Lower leg skin (tissue), 4 donors: ENCODE data around the gene UBASH3A. TPM values are rescaled to one million over a fixed set of nuclear protein-coding genes. Genes with fewer than 3 reads are reported as not detected.

Experiments used
- DNase-seq, 2 donors: peaks; one replicate each; pipeline ENCODE4 v3.0.0-alpha.2; 2019; ENCODE audit warnings: low spot score in 2 of 2
- H3K4me3 ChIP-seq: fragments of 200-600 bp; sonication (generic); 2 replicates; pipeline ENCODE4 v1.5.1; 2017; ENCODE audit warnings: mild to moderate bottlenecking, low read depth; ENCODE audit not compliant: poor library complexity, severe bottlenecking
- POLR2A ChIP-seq, 2 donors: fragments of 450-650 bp; IDR thresholded peaks; one replicate each; pipeline ENCODE4 v1.6.1; 2016 to 2017; ENCODE audit warnings: antibody characterized with exemption in 2 of 2, mild to moderate bottlenecking in 1 of 2, moderate library complexity in 1 of 2
- WGBS, 2 donors: methylation state at CpG; one replicate each; pipeline ENCODE4 v1.1.5; 2018; 5-methylcytosine and 5-hydroxymethylcytosine counted together
- intact Hi-C: fragments of 100-400 bp; cut with DNase I; formaldehyde crosslinking; loops from one replicate; pipeline ENCODE4 v1.15.0; 2023; ENCODE audit warnings: low total_unique reads
- total RNA-seq, 4 donors: library from RNA; depleted of rRNA; stranded (reverse); fragments of >200 nt; gene quantifications; one replicate each; pipeline ENCODE4 v1.1.0, GENCODE V29; 2016
- TF ChIP-seq, protein P1 (sequence below), 3 donors: fragments of 450-650 bp; IDR thresholded peaks; one replicate each; pipeline ENCODE4 v1.5.1; 2016; ENCODE audit warnings: antibody characterized with exemption in 3 of 3, mild to moderate bottlenecking in 3 of 3, moderate library complexity in 2 of 3

Gene UBASH3A
- total RNA-seq, 4 donors from 2014 or later, result 0.23 TPM; not detected in 3

DNA sequence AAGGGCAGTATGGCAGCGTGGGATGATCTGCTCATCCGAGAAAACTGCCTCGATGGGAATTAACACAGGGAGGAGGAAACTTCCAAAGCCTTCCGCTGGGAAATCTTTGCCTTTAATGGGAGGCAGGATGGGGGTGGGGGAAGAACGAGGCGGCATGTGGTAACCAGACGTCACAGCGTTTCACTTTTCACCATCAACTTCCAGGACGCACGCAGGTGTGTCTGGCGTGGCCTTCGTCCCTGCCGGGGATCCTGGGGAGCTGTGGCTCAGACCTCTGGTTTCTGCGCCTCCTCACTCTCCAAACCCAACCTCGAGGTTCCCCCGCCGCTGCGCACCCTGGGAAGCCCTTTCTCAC is 92.0 kb downstream of the UBASH3A start:
- intact Hi-C loops, result no loop called here
- TF ChIP-seq, protein P1, sequence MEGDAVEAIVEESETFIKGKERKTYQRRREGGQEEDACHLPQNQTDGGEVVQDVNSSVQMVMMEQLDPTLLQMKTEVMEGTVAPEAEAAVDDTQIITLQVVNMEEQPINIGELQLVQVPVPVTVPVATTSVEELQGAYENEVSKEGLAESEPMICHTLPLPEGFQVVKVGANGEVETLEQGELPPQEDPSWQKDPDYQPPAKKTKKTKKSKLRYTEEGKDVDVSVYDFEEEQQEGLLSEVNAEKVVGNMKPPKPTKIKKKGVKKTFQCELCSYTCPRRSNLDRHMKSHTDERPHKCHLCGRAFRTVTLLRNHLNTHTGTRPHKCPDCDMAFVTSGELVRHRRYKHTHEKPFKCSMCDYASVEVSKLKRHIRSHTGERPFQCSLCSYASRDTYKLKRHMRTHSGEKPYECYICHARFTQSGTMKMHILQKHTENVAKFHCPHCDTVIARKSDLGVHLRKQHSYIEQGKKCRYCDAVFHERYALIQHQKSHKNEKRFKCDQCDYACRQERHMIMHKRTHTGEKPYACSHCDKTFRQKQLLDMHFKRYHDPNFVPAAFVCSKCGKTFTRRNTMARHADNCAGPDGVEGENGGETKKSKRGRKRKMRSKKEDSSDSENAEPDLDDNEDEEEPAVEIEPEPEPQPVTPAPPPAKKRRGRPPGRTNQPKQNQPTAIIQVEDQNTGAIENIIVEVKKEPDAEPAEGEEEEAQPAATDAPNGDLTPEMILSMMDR (IDR thresholded peaks at IDR 0.05), result no peak
- no peak for TF ChIP-seq POLR2A (IDR thresholded peaks at IDR 0.05)

DNA sequence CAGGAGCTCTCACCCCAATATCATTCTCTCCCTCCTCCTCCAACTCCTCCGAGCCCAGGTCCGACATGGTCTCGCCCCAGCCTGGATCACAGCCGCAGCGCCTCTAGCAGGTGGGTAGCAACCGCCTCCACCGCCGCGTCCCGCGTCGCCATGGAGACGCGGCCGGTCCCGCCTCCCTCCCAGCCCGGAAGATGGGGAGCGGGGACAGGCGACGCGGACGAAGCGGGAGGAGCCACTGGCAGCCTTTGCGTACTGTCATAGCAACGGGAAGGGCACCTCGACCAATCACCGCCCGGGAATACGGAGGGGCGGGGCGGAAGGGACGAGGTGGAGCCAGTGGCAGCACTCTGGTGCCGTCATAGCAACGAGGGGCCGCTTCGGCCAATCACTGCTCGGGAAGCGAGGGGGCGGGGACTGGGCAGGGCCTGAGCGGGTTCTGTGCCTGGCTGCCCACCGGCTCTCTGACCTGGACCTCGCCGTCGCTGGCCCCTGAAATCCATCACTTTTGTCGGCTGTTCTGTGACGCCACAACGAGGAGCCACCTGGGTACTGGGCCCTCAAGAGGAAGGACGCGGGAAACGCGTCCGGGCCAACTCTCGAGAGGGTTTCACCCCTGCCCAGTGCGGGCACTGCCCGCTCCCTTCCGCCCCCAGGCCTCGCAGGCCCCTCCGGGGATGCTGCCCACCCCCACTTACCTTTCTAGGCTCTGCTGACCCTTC is 92.6 kb downstream of the UBASH3A start, which contains the start of gene RSPH1:
Gene RSPH1 (minus strand): TSS at position 105 of the 719 bp plus-strand sequence. CDS start 38 bp downstream, at position 67.
- TF ChIP-seq, protein P1 (IDR thresholded peaks at IDR 0.05), result no peak
- TF ChIP-seq POLR2A (IDR thresholded peaks at IDR 0.05), result peak in 1 of 2 donors; percentile 32
- DNase-seq, result peak; percentile 99 to 100
- peak within 1 kb of the TSS; percentile 54 for H3K4me3 ChIP-seq
- 0% methylated on average over 48 to 52 of the region's 58 CpGs for WGBS, 2 donors
- intact Hi-C loops, result no loop called here

More for the DNA sequence above, 92.0 kb downstream of the UBASH3A start:
- peak overlapping the region; percentile 38 for H3K4me3 ChIP-seq
- no peak for DNase-seq
- WGBS, 2 donors, result 0 to 2% methylated on average over 18 of the region's 18 CpGs

DNA sequence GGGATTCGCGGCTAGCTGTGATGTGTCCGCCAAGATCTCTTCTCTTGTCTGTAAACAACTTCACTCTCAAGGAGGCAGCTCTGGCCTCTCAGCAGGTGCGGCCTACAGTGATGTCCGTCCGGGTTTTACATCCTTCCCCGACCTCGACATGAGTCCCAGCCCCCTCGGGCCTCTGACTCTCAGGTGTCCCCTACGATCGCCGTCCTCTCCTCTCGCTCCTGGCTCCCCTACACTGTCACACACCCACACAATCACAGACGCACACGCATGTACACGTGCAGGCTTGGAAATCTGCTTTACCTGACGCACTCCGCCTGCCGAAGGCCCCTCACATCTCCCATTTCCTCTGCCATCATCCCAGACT is 93.1 kb downstream of the UBASH3A start:
- TF ChIP-seq POLR2A (IDR thresholded peaks at IDR 0.05), result no peak
- TF ChIP-seq, protein P1 (IDR thresholded peaks at IDR 0.05), result no peak
- intact Hi-C loops, result no loop called here
- 13 to 14% methylated on average over 19 of the region's 19 CpGs for WGBS, 2 donors
- peak overlapping the region; percentile 54 for H3K4me3 ChIP-seq
- DNase-seq, result peak in 1 of 2 donors; percentile 85

Other genes starting within 250 kb of the UBASH3A start
- 10 to 100 TPM; 49.4 to 80.2 (median 52.7) TPM for gene ABCG1, start 184.8 kb upstream of the UBASH3A start, total RNA-seq
- gene TFF3, start 88.5 kb upstream of the UBASH3A start, total RNA-seq, result 10 to 100 TPM in 1 of 4 donors, 1 to 10 TPM in 3; 3.6 to 16.8 (median 8.7) TPM
- not detected for gene TFF2, start 52.9 kb upstream of the UBASH3A start, total RNA-seq
- not detected for gene TFF1, start 37.4 kb upstream of the UBASH3A start, total RNA-seq
- gene TMPRSS3, start 7.8 kb upstream of the UBASH3A start, total RNA-seq, result under 1 TPM; 0.19 to 0.78 (median 0.36) TPM
- 1 to 10 TPM in 3 of 4 donors, under 1 TPM in 1; 0.34 to 3.7 (median 2.1) TPM for gene RSPH1, start 92.3 kb downstream of the UBASH3A start, total RNA-seq
- gene SLC37A1, start 110.0 kb downstream of the UBASH3A start, total RNA-seq, result 10 to 100 TPM in 3 of 4 donors, 1 to 10 TPM in 1; 7.4 to 19.2 (median 16.9) TPM
- gene PDE9A, start 249.7 kb downstream of the UBASH3A start, total RNA-seq, result 10 to 100 TPM in 2 of 4 donors, 1 to 10 TPM in 2; 2.1 to 16.3 (median 9.0) TPM